Neural progenitor cell (in vitro differentiated cells): Measurements from ENCODE around the gene DIDO1. TPM values are rescaled to one million over a fixed set of nuclear protein-coding genes. Genes with fewer than 3 reads are reported as not detected.
A peak's percentile ranks its signal among the peaks of the same experiment; 100 is the strongest.

Experiments used
- DNase-seq: peaks from one replicate; pipeline ENCODE4 v3.0.0-alpha.2; 2016; ENCODE audit warnings: low spot score
- H2AFZ ChIP-seq: fragments of 200-600 bp; sonication (generic); replicated peaks from 2 replicates; pipeline ENCODE4 v1.6.1; 2016; ENCODE audit warnings: antibody characterized with exemption
- H3F3A ChIP-seq: fragments of 200-600 bp; sonication (generic); 2 replicates; pipeline ENCODE4 v1.6.1; 2016; ENCODE audit warnings: antibody characterized with exemption, low read depth
- H3K27ac ChIP-seq: fragments of 200-600 bp; sonication (generic); 2 replicates; pipeline ENCODE4 v1.5.1; 2016; ENCODE audit warnings: mild to moderate bottlenecking
- H3K27me3 ChIP-seq: fragments of 200-600 bp; sonication (generic); 2 replicates; pipeline ENCODE4 v1.6.1; 2016; ENCODE audit warnings: mild to moderate bottlenecking, moderate library complexity
- H3K36me3 ChIP-seq: fragments of 200-600 bp; sonication (generic); 2 replicates; pipeline ENCODE4 v1.5.1; 2016
- H3K4me1 ChIP-seq: fragments of 200-600 bp; sonication (generic); 2 replicates; pipeline ENCODE4 v1.6.1; 2016; ENCODE audit warnings: mixed run types
- H3K4me2 ChIP-seq: fragments of 200-600 bp; sonication (generic); 2 replicates; pipeline ENCODE4 v1.6.1; 2016
- H3K4me3 ChIP-seq: fragments of 200-600 bp; sonication (generic); 2 replicates; pipeline ENCODE4 v1.5.1; 2016
- H3K79me2 ChIP-seq: fragments of 200-600 bp; sonication (generic); 2 replicates; pipeline ENCODE4 v1.6.1; 2016; ENCODE audit warnings: low read depth
- H3K9ac ChIP-seq: fragments of 200-600 bp; sonication (generic); 2 replicates; pipeline ENCODE4 v1.6.1; 2016
- H3K9me3 ChIP-seq: fragments of 200-600 bp; sonication (generic); 2 replicates; pipeline ENCODE4 v1.5.1; 2016; ENCODE audit warnings: low read depth
- H4K20me1 ChIP-seq: fragments of 200-600 bp; sonication (generic); 2 replicates; pipeline ENCODE4 v1.6.1; 2016; ENCODE audit warnings: low read depth
- H3K27ac Mint-ChIP-seq: 3 replicates; pipeline ENCODE4 v1.8.0; 2021; ENCODE audit warnings: mixed read lengths
- H3K27me3 Mint-ChIP-seq: 2 replicates; pipeline ENCODE4 v1.8.0; 2022; ENCODE audit warnings: low read depth, mild to moderate bottlenecking, inconsistent platforms, moderate library complexity, mixed read lengths; ENCODE audit not compliant: insufficient read depth
- H3K36me3 Mint-ChIP-seq: 3 replicates; pipeline ENCODE4 v1.8.0; 2021; ENCODE audit warnings: mixed read lengths
- H3K4me1 Mint-ChIP-seq: 3 replicates; pipeline ENCODE4 v1.8.0; 2021; ENCODE audit warnings: mixed read lengths
- H3K4me3 Mint-ChIP-seq: 3 replicates; pipeline ENCODE4 v1.8.0; 2021; ENCODE audit warnings: mild to moderate bottlenecking, moderate library complexity, mixed read lengths
- H3K9me3 Mint-ChIP-seq: 3 replicates; pipeline ENCODE4 v1.8.0; 2020; ENCODE audit warnings: mixed read lengths
- EZH2 ChIP-seq: fragments of 200-600 bp; sonication (generic); IDR thresholded peaks from 2 replicates; pipeline ENCODE4 v1.6.1; 2017; ENCODE audit warnings: antibody characterized with exemption, mild to moderate bottlenecking, moderate library complexity
- EZH2phosphoT487 ChIP-seq: fragments of 200-600 bp; sonication (generic); IDR thresholded peaks from 2 replicates; pipeline ENCODE4 v1.6.1; 2017; ENCODE audit warnings: antibody characterized with exemption
- total RNA-seq: library from RNA; depleted of rRNA; stranded (reverse); fragments of >200 nt; gene quantifications from 2 replicates; pipeline ENCODE4 v1.2.3, GENCODE V29; 2015; ENCODE audit warnings: low replicate concordance
- TF ChIP-seq, protein P1 (sequence below): fragments of 200-600 bp; sonication (generic); IDR thresholded peaks from 2 replicates; pipeline ENCODE4 v1.5.1; 2017; ENCODE audit warnings: antibody characterized with exemption, mild to moderate bottlenecking

DIDO1 gene
- total RNA-seq, 1 donor from 2014 or later = 64.5 TPM

DNA sequence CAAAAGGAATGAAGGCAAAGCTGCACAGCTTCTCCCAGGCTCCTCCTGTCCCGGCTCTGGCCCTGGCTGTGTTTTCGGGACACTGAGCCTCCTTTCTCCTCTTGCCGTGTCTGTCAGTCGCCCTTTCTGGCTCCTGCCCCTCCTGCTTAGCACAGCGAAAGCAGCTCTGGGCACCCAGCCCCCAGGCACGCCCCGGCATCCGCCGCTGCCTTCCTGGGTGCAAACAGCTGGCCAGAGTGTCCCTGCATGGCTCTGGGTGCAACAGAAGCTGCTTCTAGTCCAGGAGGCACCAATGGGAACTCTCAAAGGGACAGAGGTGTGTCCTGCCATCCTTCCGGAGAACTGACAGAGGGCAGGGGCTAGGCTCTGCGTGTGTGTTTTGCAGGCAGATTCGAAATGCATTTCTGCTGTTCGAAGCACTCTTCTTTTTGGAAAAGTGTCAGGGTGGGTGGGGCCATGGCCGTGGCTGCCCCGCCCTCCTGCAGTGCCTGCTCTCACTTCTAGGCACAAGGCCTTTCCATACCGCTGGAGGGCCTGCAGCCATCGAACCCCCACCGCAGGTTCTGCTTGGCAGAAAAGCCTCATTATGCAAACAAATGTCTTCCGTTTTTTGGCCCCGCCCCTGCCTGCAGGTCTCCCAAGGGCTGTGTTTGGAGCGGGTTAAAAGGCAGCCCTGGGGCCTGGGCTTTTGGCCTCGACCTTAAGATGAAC, 93.9 kb downstream of the DIDO1 start:
- Histone ChIP-seq H3K79me2 (no peaks in the 10 kb centered on the region), H3F3A (peaks cover 28% of the 10 kb centered on the region), H2AFZ (peak overlapping the region; percentile 57), H3K27ac (no peak overlapping the region), H3K4me2 (no peak overlapping the region), H3K4me1 (peaks cover 27% of the 10 kb centered on the region), H3K9me3 (no peaks in the 10 kb centered on the region), H3K36me3 (no peaks in the 10 kb centered on the region), H3K9ac (no peak overlapping the region), H4K20me1 (no peaks in the 10 kb centered on the region), H3K4me3 (no peak overlapping the region), H3K27me3 (no peaks in the 10 kb centered on the region)
- no peak overlapping the region for H3K4me3 Mint-ChIP-seq
- peak overlapping the region; percentile 46 for H3K27ac Mint-ChIP-seq
- no peaks in the 10 kb centered on the region for H3K36me3 Mint-ChIP-seq
- no peak for TF ChIP-seq EZH2
- no peak for TF ChIP-seq EZH2phosphoT487
- DNase-seq = no peak
- peaks cover 31% of the 10 kb centered on the region for H3K4me1 Mint-ChIP-seq
- peaks cover 4% of the 10 kb centered on the region for H3K27me3 Mint-ChIP-seq
- H3K9me3 Mint-ChIP-seq = no peaks in the 10 kb centered on the region

DNA sequence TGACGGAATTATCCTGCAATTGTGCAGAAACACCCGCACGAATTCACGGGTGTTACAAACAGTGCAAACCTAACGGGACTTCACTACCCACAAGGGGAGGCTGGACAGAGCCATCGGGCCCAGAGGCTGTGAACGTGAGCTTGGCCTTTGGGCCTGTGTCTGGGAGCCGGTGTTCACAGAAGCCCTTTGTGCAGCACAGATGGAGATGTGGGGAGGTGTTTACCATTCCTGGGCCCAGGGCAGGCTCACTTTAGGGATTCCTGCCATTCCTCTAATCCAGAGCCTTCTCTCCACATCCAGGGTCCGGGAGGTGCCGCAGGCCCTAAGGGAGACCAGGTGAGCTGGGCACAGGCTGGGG, 94.5 kb downstream of the DIDO1 start:
- no peak for DNase-seq
- Histone ChIP-seq H3K27me3 (no peaks in the 10 kb centered on the region), H3K4me1 (peaks cover 27% of the 10 kb centered on the region), H3K79me2 (no peaks in the 10 kb centered on the region), H4K20me1 (no peaks in the 10 kb centered on the region), H2AFZ (no peak overlapping the region), H3K9ac (no peak overlapping the region), H3K36me3 (no peaks in the 10 kb centered on the region), H3K4me2 (no peak overlapping the region), H3F3A (peaks cover 28% of the 10 kb centered on the region), H3K9me3 (no peaks in the 10 kb centered on the region), H3K27ac (no peak overlapping the region), H3K4me3 (no peak overlapping the region)
- H3K27ac Mint-ChIP-seq = peak overlapping the region; percentile 97
- H3K4me3 Mint-ChIP-seq = no peak overlapping the region
- H3K4me1 Mint-ChIP-seq = peaks cover 31% of the 10 kb centered on the region
- no peaks in the 10 kb centered on the region for H3K9me3 Mint-ChIP-seq
- no peaks in the 10 kb centered on the region for H3K36me3 Mint-ChIP-seq
- peaks cover 4% of the 10 kb centered on the region for H3K27me3 Mint-ChIP-seq
- no peak for TF ChIP-seq EZH2
- no peak for TF ChIP-seq EZH2phosphoT487
- TF ChIP-seq, protein P1, sequence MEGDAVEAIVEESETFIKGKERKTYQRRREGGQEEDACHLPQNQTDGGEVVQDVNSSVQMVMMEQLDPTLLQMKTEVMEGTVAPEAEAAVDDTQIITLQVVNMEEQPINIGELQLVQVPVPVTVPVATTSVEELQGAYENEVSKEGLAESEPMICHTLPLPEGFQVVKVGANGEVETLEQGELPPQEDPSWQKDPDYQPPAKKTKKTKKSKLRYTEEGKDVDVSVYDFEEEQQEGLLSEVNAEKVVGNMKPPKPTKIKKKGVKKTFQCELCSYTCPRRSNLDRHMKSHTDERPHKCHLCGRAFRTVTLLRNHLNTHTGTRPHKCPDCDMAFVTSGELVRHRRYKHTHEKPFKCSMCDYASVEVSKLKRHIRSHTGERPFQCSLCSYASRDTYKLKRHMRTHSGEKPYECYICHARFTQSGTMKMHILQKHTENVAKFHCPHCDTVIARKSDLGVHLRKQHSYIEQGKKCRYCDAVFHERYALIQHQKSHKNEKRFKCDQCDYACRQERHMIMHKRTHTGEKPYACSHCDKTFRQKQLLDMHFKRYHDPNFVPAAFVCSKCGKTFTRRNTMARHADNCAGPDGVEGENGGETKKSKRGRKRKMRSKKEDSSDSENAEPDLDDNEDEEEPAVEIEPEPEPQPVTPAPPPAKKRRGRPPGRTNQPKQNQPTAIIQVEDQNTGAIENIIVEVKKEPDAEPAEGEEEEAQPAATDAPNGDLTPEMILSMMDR = no peak

DNA sequence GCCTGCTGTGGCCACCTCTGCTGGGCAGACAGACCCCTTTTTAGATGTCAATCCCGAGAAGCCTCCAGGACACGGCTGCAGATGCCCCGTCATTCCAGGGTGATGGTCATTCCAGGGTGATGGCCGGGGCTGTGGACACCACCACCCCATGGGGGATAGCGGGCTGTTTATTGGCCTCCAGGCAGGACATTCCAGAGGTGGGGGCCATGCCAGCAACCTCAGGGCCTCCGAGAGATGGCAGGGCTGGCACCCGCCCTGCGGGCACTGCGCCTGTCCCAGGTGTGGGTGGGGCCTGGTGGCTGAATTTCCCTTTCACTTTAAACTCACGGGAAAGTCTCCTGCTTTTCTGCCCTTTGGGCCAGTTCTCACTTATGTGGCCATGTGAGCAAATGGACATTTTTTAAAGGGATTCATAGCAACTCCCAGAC, 94.9 kb downstream of the DIDO1 start:
- H3K36me3 Mint-ChIP-seq = no peaks in the 10 kb centered on the region
- H3K36me3 ChIP-seq = no peaks in the 10 kb centered on the region
- H3K27ac ChIP-seq = no peak overlapping the region
- no peak for DNase-seq
- no peak overlapping the region for H2AFZ ChIP-seq
- no peak overlapping the region for H3K4me2 ChIP-seq
- H3K79me2 ChIP-seq = no peaks in the 10 kb centered on the region
- H3K27me3 Mint-ChIP-seq = peaks cover 4% of the 10 kb centered on the region
- TF ChIP-seq, protein P1 = no peak
- TF ChIP-seq EZH2 (no peak), EZH2phosphoT487 (no peak)
- H3K9ac ChIP-seq = no peak overlapping the region
- H3F3A ChIP-seq = peaks cover 28% of the 10 kb centered on the region
- no peaks in the 10 kb centered on the region for H3K9me3 ChIP-seq
- no peaks in the 10 kb centered on the region for H3K27me3 ChIP-seq
- no peak overlapping the region for H3K4me3 ChIP-seq
- no peaks in the 10 kb centered on the region for H4K20me1 ChIP-seq
- H3K27ac Mint-ChIP-seq = peak overlapping the region; percentile 97
- H3K9me3 Mint-ChIP-seq = no peaks in the 10 kb centered on the region
- no peak overlapping the region for H3K4me3 Mint-ChIP-seq
- H3K4me1 Mint-ChIP-seq = peaks cover 31% of the 10 kb centered on the region
- peaks cover 27% of the 10 kb centered on the region for H3K4me1 ChIP-seq

DNA sequence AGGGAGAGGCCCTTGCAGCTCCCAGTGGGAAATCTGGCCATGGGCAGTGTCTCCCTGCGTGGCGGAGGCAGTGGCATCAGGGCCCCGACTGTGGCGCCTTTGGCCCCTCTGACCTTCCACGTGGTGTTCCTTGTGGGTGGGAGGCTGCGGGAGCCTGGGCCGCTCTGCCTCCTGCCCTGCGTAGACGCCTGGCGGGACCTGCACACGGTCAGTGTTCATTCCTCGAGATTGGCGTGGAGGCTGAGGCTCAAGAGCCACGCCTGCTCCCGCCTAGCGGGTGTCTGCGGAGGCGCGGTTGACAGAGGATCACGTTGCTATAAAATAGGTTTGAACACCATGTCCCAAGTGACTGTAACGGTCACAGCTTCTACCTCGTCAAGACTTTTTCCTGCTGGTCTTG, 95.5 kb downstream of the DIDO1 start:
- no peaks in the 10 kb centered on the region for H3K36me3 ChIP-seq
- no peaks in the 10 kb centered on the region for H3K9me3 Mint-ChIP-seq
- DNase-seq = no peak
- peaks cover 31% of the 10 kb centered on the region for H3K4me1 Mint-ChIP-seq
- no peaks in the 10 kb centered on the region for H3K79me2 ChIP-seq
- H3K4me2 ChIP-seq = no peak overlapping the region
- TF ChIP-seq EZH2 = no peak
- TF ChIP-seq, protein P1 = no peak
- TF ChIP-seq EZH2phosphoT487 = no peak
- no peaks in the 10 kb centered on the region for H3K9me3 ChIP-seq
- no peaks in the 10 kb centered on the region for H3K27me3 ChIP-seq
- H3K4me3 ChIP-seq = no peak overlapping the region
- no peaks in the 10 kb centered on the region for H3K36me3 Mint-ChIP-seq
- no peak overlapping the region for H3K4me3 Mint-ChIP-seq
- peaks cover 28% of the 10 kb centered on the region for H3F3A ChIP-seq
- no peak overlapping the region for H3K27ac ChIP-seq
- no peak overlapping the region for H3K27ac Mint-ChIP-seq
- no peak overlapping the region for H2AFZ ChIP-seq
- no peaks in the 10 kb centered on the region for H4K20me1 ChIP-seq
- no peak overlapping the region for H3K9ac ChIP-seq
- peaks cover 2% of the 10 kb centered on the region for H3K27me3 Mint-ChIP-seq
- H3K4me1 ChIP-seq = peaks cover 27% of the 10 kb centered on the region
